Measurements from ENCODE around the gene LRRN4. TPM values are rescaled to one million over a fixed set of nuclear protein-coding genes. Genes with fewer than 3 reads are reported as not detected.

The LRRN4 gene
- total and polyA plus RNA-seq, 2 of the 4 experiments (the other 2 are of a cell fraction), result under 0.01 to 0.19 TPM

DNA sequence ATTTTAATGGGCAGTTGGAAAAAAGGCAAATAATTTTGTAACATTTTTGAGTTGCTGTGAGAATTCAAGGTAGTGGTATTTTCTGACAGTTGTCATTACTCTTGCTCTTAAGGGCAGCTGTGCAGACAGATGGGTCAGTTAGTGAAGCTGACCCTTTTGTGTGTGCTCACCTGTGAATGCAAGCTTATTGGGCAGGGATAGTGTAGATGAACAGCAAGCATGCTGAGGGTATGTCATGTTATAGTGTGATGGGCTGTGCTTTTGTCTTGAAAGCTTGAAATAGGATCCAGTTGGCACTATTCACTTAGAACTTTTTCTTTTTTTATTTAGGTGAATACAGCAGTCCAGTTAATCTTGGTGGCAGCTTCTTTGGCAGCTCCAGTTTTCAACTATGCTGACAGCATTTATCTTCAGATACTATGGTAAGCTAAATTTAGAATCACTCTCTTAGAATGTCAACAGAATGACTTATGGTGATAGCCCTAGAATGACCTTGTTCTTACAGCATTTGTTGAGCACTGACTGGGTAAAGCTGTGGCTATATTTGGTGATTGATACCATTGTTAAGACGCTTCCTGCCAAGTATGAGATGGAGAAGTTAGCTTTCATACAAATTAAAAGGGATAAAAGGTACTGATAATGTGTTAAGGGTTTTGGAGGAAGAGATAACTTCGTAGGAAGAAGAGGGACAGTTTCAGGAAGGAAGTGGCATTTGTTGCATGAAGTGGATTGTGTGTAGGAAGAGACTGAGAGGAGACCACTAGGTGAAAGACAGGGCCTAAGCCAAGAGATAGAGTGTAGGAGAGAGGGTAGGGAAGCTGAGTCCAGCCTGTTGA, 19.5 kb downstream of the LRRN4 start:
- no peak overlapping the region for H2BK5ac ChIP-seq (ENCODE audit: low read depth, low read length, poor library complexity, severe bottlenecking)
- peaks cover 28% of the 10 kb centered on the region for H3K36me3 ChIP-seq (ENCODE audit: control insufficient read depth, insufficient read depth, low read length)
- no peak overlapping the region for H2AK5ac ChIP-seq (ENCODE audit: low read depth, low read length)
- H3K9me1 ChIP-seq (ENCODE audit: insufficient read depth, low read length), result peaks cover 13% of the 10 kb centered on the region
- H2BK20ac ChIP-seq (ENCODE audit: low read depth, low read length), result no peak overlapping the region
- no peak overlapping the region for H4K5ac ChIP-seq (ENCODE audit: low read depth, low read length)
- H3K27ac ChIP-seq (ENCODE audit: insufficient read depth, low read length), result peak overlapping the region; percentile 60; the same call in 1 of the 2 replicates
- no peak overlapping the region for H2AK9ac ChIP-seq (replicated peaks; ENCODE audit: low read depth, low read length, poor library complexity)
- ATAC-seq (ENCODE audit: low read depth) (no peak; the same call in 1 of the 2 replicates), DNase-seq (no peak)
- WGBS, 2 experiments (ENCODE audit: extremely low coverage in 2 of 2, insufficient read length in 1 of 2), result 38 to 100% methylated on average over 1 of the region's 2 CpGs
- H3K56ac ChIP-seq (ENCODE audit: extremely low read depth, insufficient read depth, low read length), result no peak overlapping the region
- H4K8ac ChIP-seq (ENCODE audit: low read depth in 2 of 2, low read length in 2 of 2), result peak overlapping the region in 1 of 2 experiments; percentile 17; a peak in 1 of 4 replicates
- H3K9ac ChIP-seq (ENCODE audit: low read depth, low read length), result no peak overlapping the region
- peak overlapping the region; percentile 74 for H4K91ac ChIP-seq (ENCODE audit: insufficient read depth, low read depth, low read length)
- intact Hi-C loops (cut with micrococcal nuclease), result no loop called here
- peak overlapping the region; percentile 54; the same call in 1 of the 2 replicates for H3K4ac ChIP-seq (ENCODE audit: low read depth, low read length)
- no peaks in the 10 kb centered on the region for H3K9me3 ChIP-seq (ENCODE audit: control insufficient read depth, insufficient read depth, low read length)
- H3K18ac ChIP-seq (ENCODE audit: low read depth, low read length), result peak overlapping the region; percentile 64; the same call in 1 of the 2 replicates
- peaks cover 6% of the 10 kb centered on the region for H3K4me1 ChIP-seq (ENCODE audit: control insufficient read depth, insufficient read depth, low read length)
- dilution Hi-C loops (cut with HindIII; ENCODE audit: low sequenced_read_pairs, unreplicated experiment), result no loop called here
- TF ChIP-seq RAD21 (IDR thresholded peaks at IDR 0.05; ENCODE audit: low read length) (no peak), CHD1 (IDR thresholded peaks at IDR 0.05; ENCODE audit: low read depth, low read length) (no peak), POLR2A (IDR thresholded peaks at IDR 0.05; ENCODE audit: low read depth, low read length) (no peak), RCOR1 (IDR thresholded peaks at IDR 0.05; ENCODE audit: insufficient replicate concordance, low read length) (no peak), USF2 (IDR thresholded peaks at IDR 0.05; ENCODE audit: low read depth, low read length) (no peak), MXI1 (IDR thresholded peaks at IDR 0.05; ENCODE audit: borderline replicate concordance, low read depth, low read length) (no peak)
- TF ChIP-seq, protein P1, sequence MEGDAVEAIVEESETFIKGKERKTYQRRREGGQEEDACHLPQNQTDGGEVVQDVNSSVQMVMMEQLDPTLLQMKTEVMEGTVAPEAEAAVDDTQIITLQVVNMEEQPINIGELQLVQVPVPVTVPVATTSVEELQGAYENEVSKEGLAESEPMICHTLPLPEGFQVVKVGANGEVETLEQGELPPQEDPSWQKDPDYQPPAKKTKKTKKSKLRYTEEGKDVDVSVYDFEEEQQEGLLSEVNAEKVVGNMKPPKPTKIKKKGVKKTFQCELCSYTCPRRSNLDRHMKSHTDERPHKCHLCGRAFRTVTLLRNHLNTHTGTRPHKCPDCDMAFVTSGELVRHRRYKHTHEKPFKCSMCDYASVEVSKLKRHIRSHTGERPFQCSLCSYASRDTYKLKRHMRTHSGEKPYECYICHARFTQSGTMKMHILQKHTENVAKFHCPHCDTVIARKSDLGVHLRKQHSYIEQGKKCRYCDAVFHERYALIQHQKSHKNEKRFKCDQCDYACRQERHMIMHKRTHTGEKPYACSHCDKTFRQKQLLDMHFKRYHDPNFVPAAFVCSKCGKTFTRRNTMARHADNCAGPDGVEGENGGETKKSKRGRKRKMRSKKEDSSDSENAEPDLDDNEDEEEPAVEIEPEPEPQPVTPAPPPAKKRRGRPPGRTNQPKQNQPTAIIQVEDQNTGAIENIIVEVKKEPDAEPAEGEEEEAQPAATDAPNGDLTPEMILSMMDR (conservative IDR thresholded peaks at IDR 0.05; ENCODE audit: low read depth, low read length), result no peak
- no peak overlapping the region for H2AFZ ChIP-seq (replicated peaks; ENCODE audit: low read length, poor library complexity)
- BruUV-seq (replicated peaks), result no TSS peak
- peak overlapping the region; percentile 52; the same call in 1 of the 2 replicates for H3K14ac ChIP-seq (replicated peaks; ENCODE audit: low read depth, low read length)
- POLR2A ChIA-PET (ENCODE audit: unreplicated experiment), result no interaction called here
- in situ Hi-C loops (cut with MboI; ENCODE audit: low sequenced_read_pairs), result no loop called here
- H3K27me3 ChIP-seq (ENCODE audit: control insufficient read depth, insufficient read depth, low read length), result no peaks in the 10 kb centered on the region
- peak overlapping the region; percentile 52 for H2BK120ac ChIP-seq (ENCODE audit: low read depth, low read length)
- no peak overlapping the region; the same call in 2 of the 3 replicates for H2BK15ac ChIP-seq (ENCODE audit: low read depth, low read length)
- H3K4me2 ChIP-seq (ENCODE audit: low read depth, low read length), result no peak overlapping the region
- no peak overlapping the region for H3K4me3 ChIP-seq (ENCODE audit: insufficient read depth, low read depth, low read length)
- peaks cover 21 to 37% of the 10 kb centered on the region in 2 experiments for H3K79me1 ChIP-seq (ENCODE audit: low read depth in 1 of 2, low read length in 2 of 2)
- CTCF ChIA-PET, result no interaction called here
- no peak overlapping the region; the same call in 1 of the 2 replicates for H3K23ac ChIP-seq (ENCODE audit: low read depth, low read length)
- peaks cover 7% of the 10 kb centered on the region; the same call in 1 of the 2 replicates for H4K20me1 ChIP-seq (ENCODE audit: insufficient read depth, low read length)

Measured in IMR-90 (cell line).